Measurements from ENCODE around the gene KCNH6.

Gene KCNH6, protein sequence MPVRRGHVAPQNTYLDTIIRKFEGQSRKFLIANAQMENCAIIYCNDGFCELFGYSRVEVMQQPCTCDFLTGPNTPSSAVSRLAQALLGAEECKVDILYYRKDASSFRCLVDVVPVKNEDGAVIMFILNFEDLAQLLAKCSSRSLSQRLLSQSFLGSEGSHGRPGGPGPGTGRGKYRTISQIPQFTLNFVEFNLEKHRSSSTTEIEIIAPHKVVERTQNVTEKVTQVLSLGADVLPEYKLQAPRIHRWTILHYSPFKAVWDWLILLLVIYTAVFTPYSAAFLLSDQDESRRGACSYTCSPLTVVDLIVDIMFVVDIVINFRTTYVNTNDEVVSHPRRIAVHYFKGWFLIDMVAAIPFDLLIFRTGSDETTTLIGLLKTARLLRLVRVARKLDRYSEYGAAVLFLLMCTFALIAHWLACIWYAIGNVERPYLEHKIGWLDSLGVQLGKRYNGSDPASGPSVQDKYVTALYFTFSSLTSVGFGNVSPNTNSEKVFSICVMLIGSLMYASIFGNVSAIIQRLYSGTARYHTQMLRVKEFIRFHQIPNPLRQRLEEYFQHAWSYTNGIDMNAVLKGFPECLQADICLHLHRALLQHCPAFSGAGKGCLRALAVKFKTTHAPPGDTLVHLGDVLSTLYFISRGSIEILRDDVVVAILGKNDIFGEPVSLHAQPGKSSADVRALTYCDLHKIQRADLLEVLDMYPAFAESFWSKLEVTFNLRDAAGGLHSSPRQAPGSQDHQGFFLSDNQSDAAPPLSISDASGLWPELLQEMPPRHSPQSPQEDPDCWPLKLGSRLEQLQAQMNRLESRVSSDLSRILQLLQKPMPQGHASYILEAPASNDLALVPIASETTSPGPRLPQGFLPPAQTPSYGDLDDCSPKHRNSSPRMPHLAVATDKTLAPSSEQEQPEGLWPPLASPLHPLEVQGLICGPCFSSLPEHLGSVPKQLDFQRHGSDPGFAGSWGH

GRCh38 chr17:63523253-63523855, at the start of gene KCNH6:
Gene KCNH6 (plus strand): TSS chr17:63523358. CDS start chr17:63523414, 56 bp downstream.
- in situ Hi-C loops (cut with HindIII; ENCODE audit: low pct_ligation_motif_present, low pct_unique_long_range_greater_than_20kb, low sequenced_read_pairs): no loop called here
- DNase-seq: peak; percentile 17

- no peak for DNase-seq
- in situ Hi-C loops (cut with HindIII; ENCODE audit: low pct_ligation_motif_present, low pct_unique_long_range_greater_than_20kb, low sequenced_read_pairs): no loop called here
These were observed 49.0 kb upstream of the KCNH6 start for GRCh38 chr17:63474174-63474573.

DNA sequence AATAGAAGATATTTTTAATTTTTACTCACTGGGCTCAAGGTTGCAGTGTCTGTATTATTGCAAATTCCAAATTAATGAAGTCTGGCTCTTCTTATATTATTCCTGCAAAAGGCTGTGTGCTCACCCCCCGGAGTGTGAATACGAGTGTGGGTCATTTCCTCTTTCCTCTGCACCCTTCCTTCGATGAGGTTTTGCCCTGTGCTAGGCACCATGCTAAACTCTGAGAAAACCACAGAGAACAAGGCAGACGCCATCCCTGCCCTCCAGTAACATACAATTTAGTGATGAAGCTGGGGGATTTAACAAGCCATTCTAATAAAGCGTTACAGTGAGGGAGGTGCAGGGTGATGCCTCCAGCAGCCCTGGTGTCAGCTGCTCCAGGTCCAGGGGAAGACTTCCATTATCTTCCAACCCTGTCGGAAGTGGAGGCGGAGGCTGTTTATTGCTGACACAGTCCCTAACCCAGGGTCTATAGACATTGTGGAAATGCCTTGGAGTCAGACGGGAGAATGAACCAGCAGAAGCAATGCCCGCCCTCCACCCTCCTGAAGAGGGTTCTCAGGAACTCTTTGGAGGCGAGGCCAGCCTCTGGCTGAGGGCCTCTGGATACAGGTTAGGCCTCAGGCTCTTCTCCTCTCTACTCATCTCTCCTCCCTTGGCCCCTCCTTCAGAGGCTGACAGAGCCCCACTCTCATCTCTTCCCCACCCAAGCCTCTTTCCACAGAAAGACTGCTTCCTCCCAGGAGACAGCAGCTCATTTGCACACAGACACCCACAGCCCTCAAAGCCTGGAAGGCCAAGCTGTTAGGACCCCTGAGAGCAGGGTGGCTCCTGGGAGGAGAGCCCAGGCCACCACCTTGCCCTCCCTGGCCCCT, 48.3 kb upstream of the KCNH6 start:
- DNase-seq: no peak
- in situ Hi-C loops (cut with HindIII; ENCODE audit: low pct_ligation_motif_present, low pct_unique_long_range_greater_than_20kb, low sequenced_read_pairs): no loop called here

DNA sequence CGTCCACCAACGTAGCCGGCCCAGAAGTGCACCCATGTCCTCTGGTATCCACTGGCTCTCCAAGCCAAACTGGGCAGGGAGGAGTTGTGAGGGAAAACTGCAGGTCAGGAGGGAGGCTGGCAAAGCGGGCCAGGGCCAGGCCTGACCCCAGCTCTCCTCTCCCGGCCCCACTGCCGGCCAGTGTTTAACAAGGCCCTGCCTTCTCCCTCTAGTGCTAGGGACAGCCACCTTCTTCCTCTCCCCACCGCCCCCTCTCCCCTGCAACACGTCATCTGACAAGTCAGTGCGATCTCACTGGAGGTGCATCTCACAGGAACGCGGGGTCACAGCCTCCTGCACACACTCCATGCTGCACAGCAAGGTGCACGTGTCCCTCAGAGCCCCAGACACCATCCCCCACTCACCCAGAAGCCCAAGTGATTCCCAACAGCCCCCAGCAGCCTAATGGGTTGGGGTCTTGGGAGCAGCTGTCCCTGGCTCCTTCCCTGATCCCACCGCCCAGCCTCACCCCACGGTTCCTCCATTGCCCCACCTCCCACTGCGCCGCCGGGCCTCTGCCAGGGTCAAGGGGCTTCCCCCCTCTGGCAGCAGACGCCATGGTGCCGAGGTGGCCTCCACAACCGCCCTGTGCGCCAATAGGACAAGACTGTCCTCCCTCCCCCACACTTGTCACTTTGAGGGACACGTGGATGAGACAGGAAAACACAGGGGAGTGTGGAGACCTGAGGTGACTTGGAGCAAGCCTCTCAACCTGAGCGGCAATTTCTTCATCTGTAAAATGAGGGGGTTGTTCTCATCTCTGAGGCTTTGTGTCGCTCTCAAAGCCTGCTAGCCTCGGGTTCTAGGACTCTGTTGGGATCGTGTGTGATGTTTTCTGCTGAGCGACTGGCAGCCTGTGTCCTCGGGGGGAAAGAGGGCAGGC, 47.4 kb upstream of the KCNH6 start:
- no peak for DNase-seq
- in situ Hi-C loops (cut with HindIII; ENCODE audit: low pct_ligation_motif_present, low pct_unique_long_range_greater_than_20kb, low sequenced_read_pairs): no loop called here

- DNase-seq: peak; percentile 12
- in situ Hi-C loops (cut with HindIII; ENCODE audit: low pct_ligation_motif_present, low pct_unique_long_range_greater_than_20kb, low sequenced_read_pairs): no loop called here
These were observed 46.7 kb upstream of the KCNH6 start for GRCh38 chr17:63476459-63476853.

- in situ Hi-C loops (cut with HindIII; ENCODE audit: low pct_ligation_motif_present, low pct_unique_long_range_greater_than_20kb, low sequenced_read_pairs): no loop called here
- DNase-seq: peak; percentile 19
These were observed 46.2 kb upstream of the KCNH6 start, which contains the start of gene ACE for GRCh38 chr17:63476854-63477479. Gene ACE (plus strand): TSS chr17:63477061. CDS start chr17:63477095, 34 bp downstream.

DNA sequence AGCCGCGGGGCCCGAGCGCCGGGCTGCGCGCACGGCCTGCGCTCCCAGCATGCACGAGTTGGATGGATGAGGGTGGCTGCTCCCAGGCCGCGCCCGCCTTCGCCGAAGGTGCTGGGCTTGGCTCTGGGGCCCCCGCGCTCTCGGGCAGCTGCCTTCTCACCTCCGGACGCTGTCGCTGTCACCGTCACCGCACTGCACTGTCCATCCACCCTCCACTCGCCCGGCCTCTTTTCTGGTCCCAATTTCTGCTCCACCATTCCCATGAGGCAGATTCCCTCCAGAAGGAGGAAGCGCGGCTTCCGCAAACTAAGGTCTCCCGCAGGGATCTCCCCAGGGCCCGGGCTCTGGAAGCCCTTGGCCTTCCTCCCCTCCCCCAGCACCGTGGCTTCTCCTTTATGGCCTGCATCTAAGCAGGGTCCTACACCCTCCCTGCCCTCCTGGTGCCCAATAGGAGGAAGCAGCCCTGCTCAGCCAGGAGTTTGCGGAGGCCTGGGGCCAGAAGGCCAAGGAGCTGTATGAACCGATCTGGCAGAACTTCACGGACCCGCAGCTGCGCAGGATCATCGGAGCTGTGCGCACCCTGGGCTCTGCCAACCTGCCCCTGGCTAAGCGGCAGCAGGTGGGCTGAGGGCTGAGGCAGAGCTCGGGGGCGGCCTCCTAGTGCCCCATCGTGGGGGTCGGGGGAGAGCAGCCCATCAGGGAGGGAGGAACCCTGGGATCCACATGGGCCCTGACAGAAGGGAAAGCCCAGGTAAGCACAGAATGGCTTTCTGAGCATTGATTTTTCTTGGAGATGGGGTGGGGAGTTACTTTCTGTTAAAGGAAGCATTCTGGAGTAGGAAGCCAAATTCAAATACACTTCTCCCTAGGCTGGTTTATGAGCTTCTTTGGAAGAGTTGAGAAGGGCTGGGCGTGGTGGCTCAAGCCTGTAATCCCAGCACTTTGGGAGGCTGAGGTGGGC, 45.4 kb upstream of the KCNH6 start:
- no peak for DNase-seq
- in situ Hi-C loops (cut with HindIII; ENCODE audit: low pct_ligation_motif_present, low pct_unique_long_range_greater_than_20kb, low sequenced_read_pairs): no loop called here

DNA sequence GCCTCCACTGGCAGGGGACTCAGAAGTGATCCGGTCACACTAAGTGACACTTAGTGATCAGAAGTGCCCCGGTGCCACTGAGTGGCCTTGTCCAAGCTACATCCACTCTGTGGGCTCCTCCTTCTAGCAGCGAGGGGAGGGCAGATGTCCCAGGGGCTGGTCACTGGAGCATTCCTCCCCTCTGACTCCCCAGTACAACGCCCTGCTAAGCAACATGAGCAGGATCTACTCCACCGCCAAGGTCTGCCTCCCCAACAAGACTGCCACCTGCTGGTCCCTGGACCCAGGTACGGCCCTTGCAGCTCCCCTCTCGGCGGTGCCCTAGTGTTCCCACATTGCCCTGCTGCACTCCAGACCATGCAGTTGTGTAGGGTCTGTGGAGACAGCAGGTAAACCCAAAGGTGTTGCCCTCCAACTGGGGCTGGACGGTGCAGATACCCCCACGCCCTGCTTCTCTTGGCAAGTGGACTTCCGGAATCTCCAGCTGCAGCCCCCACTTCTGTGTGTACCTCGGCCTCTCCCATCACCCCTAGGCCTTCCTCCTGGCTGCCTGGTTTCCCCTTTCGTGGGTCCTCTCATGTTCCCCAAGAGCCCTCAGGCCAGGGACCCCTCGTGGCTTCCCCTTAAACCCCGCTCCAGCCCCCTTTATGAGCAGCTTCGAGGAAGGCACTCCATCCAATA, 44.2 kb upstream of the KCNH6 start:
- in situ Hi-C loops (cut with HindIII; ENCODE audit: low pct_ligation_motif_present, low pct_unique_long_range_greater_than_20kb, low sequenced_read_pairs): no loop called here
- DNase-seq: peak; percentile 86

DNA sequence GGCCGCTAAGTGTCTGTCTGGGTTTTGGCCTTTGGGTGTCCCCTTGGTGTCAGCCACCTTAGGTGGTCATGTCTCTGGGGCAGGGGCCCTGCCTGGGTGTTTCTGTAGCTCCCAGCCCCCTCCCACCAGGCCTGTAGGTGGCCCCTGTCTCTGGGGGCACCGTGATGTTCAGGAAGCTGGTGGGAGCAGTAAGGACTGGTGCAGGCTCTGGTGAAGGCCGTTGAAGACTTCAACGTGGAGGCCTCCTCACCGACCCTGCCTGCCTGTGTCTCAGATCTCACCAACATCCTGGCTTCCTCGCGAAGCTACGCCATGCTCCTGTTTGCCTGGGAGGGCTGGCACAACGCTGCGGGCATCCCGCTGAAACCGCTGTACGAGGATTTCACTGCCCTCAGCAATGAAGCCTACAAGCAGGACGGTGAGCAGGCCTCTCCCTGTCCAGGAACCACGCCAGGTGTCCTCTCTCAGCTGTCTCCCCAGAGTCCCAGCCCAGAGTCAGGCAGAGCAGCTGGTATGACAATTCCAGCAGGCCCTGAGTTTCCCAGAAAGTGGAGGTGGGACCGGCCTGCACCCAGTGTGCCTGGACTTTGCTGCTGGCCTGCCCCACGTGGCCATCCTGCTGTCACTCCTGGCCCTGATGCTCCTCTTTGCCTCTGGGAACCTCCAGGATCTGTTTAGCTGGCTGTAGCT, 43.5 kb upstream of the KCNH6 start:
- DNase-seq: no peak
- in situ Hi-C loops (cut with HindIII; ENCODE audit: low pct_ligation_motif_present, low pct_unique_long_range_greater_than_20kb, low sequenced_read_pairs): no loop called here

DNA sequence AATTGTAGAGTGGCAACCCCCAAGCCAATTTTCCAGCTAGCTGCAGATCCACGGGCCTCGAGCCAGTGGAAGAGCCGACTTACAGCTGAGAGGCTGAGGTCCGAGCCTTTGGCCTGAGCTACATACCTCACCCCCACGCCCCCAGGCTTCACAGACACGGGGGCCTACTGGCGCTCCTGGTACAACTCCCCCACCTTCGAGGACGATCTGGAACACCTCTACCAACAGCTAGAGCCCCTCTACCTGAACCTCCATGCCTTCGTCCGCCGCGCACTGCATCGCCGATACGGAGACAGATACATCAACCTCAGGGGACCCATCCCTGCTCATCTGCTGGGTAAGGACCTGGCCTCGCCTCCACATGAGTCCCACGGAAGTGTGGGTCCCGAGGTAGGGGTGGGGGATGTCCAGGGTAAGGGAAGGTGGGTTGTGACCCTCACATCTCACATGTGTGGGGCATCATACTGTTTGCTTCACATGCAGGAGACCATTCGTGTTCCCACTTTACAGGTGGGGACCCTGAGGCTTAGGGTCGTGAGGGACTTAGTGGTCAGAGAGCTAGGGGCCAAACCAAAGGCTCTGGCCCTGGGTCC, 42.9 kb upstream of the KCNH6 start:
- DNase-seq: no peak
- in situ Hi-C loops (cut with HindIII; ENCODE audit: low pct_ligation_motif_present, low pct_unique_long_range_greater_than_20kb, low sequenced_read_pairs): no loop called here

- in situ Hi-C loops (cut with HindIII; ENCODE audit: low pct_ligation_motif_present, low pct_unique_long_range_greater_than_20kb, low sequenced_read_pairs): no loop called here
- no peak for DNase-seq
These were observed 42.2 kb upstream of the KCNH6 start for GRCh38 chr17:63480826-63481487.

- DNase-seq: no peak
- in situ Hi-C loops (cut with HindIII; ENCODE audit: low pct_ligation_motif_present, low pct_unique_long_range_greater_than_20kb, low sequenced_read_pairs): no loop called here
These were observed 41.7 kb upstream of the KCNH6 start for GRCh38 chr17:63481488-63481870.

- DNase-seq: no peak
- in situ Hi-C loops (cut with HindIII; ENCODE audit: low pct_ligation_motif_present, low pct_unique_long_range_greater_than_20kb, low sequenced_read_pairs): no loop called here
These were observed 40.6 kb upstream of the KCNH6 start for GRCh38 chr17:63482509-63482908.

DNA sequence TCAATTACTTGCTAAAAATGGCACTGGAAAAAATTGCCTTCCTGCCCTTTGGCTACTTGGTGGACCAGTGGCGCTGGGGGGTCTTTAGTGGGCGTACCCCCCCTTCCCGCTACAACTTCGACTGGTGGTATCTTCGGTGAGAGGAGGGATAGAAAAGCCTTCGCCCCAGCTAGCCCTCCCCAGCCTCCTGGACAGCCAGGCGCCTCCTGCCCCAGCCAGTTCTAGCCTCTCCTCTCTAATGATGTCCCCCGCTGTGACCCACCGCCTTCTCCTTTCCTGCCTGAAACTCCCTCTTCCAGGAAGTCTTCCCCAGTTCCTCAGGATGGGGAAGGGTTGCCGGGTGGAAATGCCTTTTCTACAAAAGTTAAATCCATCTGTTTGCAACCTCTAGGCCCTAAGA, 40.1 kb upstream of the KCNH6 start:
- in situ Hi-C loops (cut with HindIII; ENCODE audit: low pct_ligation_motif_present, low pct_unique_long_range_greater_than_20kb, low sequenced_read_pairs): no loop called here
- DNase-seq: no peak

All from ACHN (cell line).